ENCODE measurements around the gene SRPRA. TPM values are rescaled to one million over a fixed set of nuclear protein-coding genes. Genes with fewer than 3 reads are reported as not detected.

SRPRA gene
- total and polyA plus RNA-seq, 10 of the 15 experiments (the other 5 are each of a cell fraction or from before 2014, with no cell fraction given) = 29.6 to 131 (median 92.8) TPM

DNA sequence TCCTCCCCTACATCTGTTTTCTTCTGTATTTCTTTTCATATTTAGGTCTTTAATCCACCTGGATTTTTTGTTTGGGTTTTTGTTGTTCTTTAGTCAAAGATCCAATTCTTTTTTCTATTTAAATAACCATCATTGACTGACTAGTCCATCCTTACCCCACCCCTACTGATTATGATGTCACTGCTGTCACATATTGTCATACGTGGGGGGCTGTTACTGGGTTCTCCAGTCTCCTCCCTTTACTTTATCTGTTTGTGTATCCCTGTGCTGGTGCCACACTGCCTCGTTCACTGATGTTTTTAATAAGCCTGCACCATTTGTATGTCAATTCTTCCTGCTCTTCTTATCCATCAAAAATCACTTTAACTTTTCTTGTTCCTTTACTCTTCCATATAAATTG lies 28.3 kb upstream of the SRPRA start:
- in situ Hi-C loops (cut with MboI) (no loop called here), intact Hi-C loops (cut with micrococcal nuclease; ENCODE audit: unreplicated experiment) (no loop called here)
- Histone ChIP-seq H3K4me3 (no peak overlapping the region), H3K9me3 (replicated peaks; ENCODE audit: control insufficient read depth, insufficient read depth, low read length) (no peaks in the 10 kb centered on the region), H3K4me1 (ENCODE audit: control insufficient read depth, insufficient read depth, low read length) (peaks cover 8% of the 10 kb centered on the region), H3K4me2 (ENCODE audit: control insufficient read depth, insufficient read depth) (no peak overlapping the region), H4K20me1 (ENCODE audit: control insufficient read depth, insufficient read depth) (no peaks in the 10 kb centered on the region), H3K27ac (ENCODE audit: control insufficient read depth, insufficient read depth) (no peak overlapping the region), H3K9ac (ENCODE audit: control insufficient read depth, insufficient read depth, low read length) (no peak overlapping the region), H3K36me3 (ENCODE audit: control insufficient read depth in 2 of 2, insufficient read depth in 2 of 2, low read length in 1 of 2) (peaks cover 1 to 2% of the 10 kb centered on the region in 2 experiments; a peak in 2 of 4 replicates), H3K27me3 (replicated peaks in 1 of 2; ENCODE audit: control insufficient read depth in 2 of 2, insufficient read depth in 2 of 2, low read length in 1 of 2) (no peaks in the 10 kb centered on the region), H3K79me2 (ENCODE audit: control insufficient read depth, insufficient read depth, low read length) (no peaks in the 10 kb centered on the region), H2AFZ (ENCODE audit: control insufficient read depth, low read depth, low read length) (no peak overlapping the region)
- FAIRE-seq (no peak), ATAC-seq (no peak), DNase-seq (ENCODE audit: low read depth, low spot score) (no peak)
- WGBS (ENCODE audit: insufficient coverage, insufficient replicate concordance, low lambda C conversion rate, missing lambda C conversion rate) = 90% methylated on average over 2 of the region's 2 CpGs
- ChIA-PET RAD21 (ENCODE audit: unreplicated experiment) (no interaction called here), CTCF (interaction anchor here (1.2 kb wide), 1 partner anchor 369 kb away, joined by 3 read pairs; no protein-coding TSS in a partner anchor), POLR2A (no interaction called here), SMC1A (ENCODE audit: uncharacterized antibody, unreplicated experiment) (no interaction called here)
- TF ChIP-seq NBN (IDR thresholded peaks at IDR 0.05) (no peak), MYB (IDR thresholded peaks at IDR 0.05; ENCODE audit: borderline replicate concordance, low read depth, low read length) (no peak), SP1 (IDR thresholded peaks at IDR 0.05; ENCODE audit: low read depth, low read length) (no peak), SRF (IDR thresholded peaks at IDR 0.05; ENCODE audit: low read depth in 2 of 2, low read length in 2 of 2) (no peak), CBX3 (IDR thresholded peaks at IDR 0.05; ENCODE audit: borderline replicate concordance, low read depth) (no peak), ZNF217 (IDR thresholded peaks at IDR 0.05) (no peak), JUNB (IDR thresholded peaks at IDR 0.05) (no peak), PAX5 (IDR thresholded peaks at IDR 0.05; ENCODE audit: borderline replicate concordance, low read depth, low read length) (no peak), SREBF1 (IDR thresholded peaks at IDR 0.05; ENCODE audit: low read length) (no peak), BRCA1 (IDR thresholded peaks at IDR 0.05; ENCODE audit: low read depth, low read length) (no peak), ESRRA (IDR thresholded peaks at IDR 0.05; ENCODE audit: low read length) (no peak), ZNF384 (IDR thresholded peaks at IDR 0.05; ENCODE audit: borderline replicate concordance, low read depth, low read length) (no peak), CREM (IDR thresholded peaks at IDR 0.05; ENCODE audit: low read depth) (no peak), KLF5 (IDR thresholded peaks at IDR 0.05; ENCODE audit: partially characterized antibody) (no peak), EZH2 (IDR thresholded peaks at IDR 0.05; ENCODE audit: borderline replicate concordance, control insufficient read depth, low read depth, low read length) (no peak), FOS (IDR thresholded peaks at IDR 0.05; ENCODE audit: borderline replicate concordance, extremely low read depth, insufficient read length) (no peak), ZBTB40 (IDR thresholded peaks at IDR 0.05; ENCODE audit: borderline replicate concordance) (no peak), MLLT1 (IDR thresholded peaks at IDR 0.05) (no peak)
- TF ChIP-seq, protein P1, sequence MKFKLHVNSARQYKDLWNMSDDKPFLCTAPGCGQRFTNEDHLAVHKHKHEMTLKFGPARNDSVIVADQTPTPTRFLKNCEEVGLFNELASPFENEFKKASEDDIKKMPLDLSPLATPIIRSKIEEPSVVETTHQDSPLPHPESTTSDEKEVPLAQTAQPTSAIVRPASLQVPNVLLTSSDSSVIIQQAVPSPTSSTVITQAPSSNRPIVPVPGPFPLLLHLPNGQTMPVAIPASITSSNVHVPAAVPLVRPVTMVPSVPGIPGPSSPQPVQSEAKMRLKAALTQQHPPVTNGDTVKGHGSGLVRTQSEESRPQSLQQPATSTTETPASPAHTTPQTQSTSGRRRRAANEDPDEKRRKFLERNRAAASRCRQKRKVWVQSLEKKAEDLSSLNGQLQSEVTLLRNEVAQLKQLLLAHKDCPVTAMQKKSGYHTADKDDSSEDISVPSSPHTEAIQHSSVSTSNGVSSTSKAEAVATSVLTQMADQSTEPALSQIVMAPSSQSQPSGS (IDR thresholded peaks at IDR 0.05; ENCODE audit: low read length) = no peak
- TF ChIP-seq, protein P2, sequence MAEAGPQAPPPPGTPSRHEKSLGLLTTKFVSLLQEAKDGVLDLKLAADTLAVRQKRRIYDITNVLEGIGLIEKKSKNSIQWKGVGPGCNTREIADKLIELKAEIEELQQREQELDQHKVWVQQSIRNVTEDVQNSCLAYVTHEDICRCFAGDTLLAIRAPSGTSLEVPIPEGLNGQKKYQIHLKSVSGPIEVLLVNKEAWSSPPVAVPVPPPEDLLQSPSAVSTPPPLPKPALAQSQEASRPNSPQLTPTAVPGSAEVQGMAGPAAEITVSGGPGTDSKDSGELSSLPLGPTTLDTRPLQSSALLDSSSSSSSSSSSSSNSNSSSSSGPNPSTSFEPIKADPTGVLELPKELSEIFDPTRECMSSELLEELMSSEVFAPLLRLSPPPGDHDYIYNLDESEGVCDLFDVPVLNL (IDR thresholded peaks at IDR 0.05; ENCODE audit: low read depth, low read length) = no peak
- no TSS peak for BruUV-seq (replicated peaks)

Data from GM12878 (cell line).